ENCODE data around the gene TPPP. TPM values are rescaled to one million over a fixed set of nuclear protein-coding genes. Genes with fewer than 3 reads are reported as not detected.
"Not testable (repeated sequence)": the region's sequence is repeated elsewhere in the genome, so short reads cannot be mapped to it uniquely, and the experiment has no call there.

The TPPP gene
- total RNA-seq, 1 donor from 2014 or later = not detected

GRCh38 chr5:634191-634590, 59.0 kb downstream of the TPPP start:
- H3K27ac Mint-ChIP-seq = no peak overlapping the region
- intact Hi-C loops (cut with micrococcal nuclease) = no loop called here
- DNase-seq = no peak
- peaks cover 29% of the 10 kb centered on the region for H3K36me3 Mint-ChIP-seq (ENCODE audit: low read depth)
- no peak overlapping the region for H3K4me3 Mint-ChIP-seq
- H3K4me1 Mint-ChIP-seq = no peaks in the 10 kb centered on the region
- H3K9me3 Mint-ChIP-seq = no peaks in the 10 kb centered on the region
- H3K27me3 Mint-ChIP-seq = no peaks in the 10 kb centered on the region

- no peak overlapping the region for H3K27ac Mint-ChIP-seq
- no peak overlapping the region for H3K4me3 Mint-ChIP-seq
- intact Hi-C loops (cut with micrococcal nuclease) = no loop called here
- H3K36me3 Mint-ChIP-seq (ENCODE audit: low read depth) = peaks cover 28% of the 10 kb centered on the region
- H3K4me1 Mint-ChIP-seq = no peaks in the 10 kb centered on the region
- DNase-seq = no peak
- H3K9me3 Mint-ChIP-seq = no peaks in the 10 kb centered on the region
- no peaks in the 10 kb centered on the region for H3K27me3 Mint-ChIP-seq
These were observed 59.6 kb downstream of the TPPP start for GRCh38 chr5:633501-633955.

DNA sequence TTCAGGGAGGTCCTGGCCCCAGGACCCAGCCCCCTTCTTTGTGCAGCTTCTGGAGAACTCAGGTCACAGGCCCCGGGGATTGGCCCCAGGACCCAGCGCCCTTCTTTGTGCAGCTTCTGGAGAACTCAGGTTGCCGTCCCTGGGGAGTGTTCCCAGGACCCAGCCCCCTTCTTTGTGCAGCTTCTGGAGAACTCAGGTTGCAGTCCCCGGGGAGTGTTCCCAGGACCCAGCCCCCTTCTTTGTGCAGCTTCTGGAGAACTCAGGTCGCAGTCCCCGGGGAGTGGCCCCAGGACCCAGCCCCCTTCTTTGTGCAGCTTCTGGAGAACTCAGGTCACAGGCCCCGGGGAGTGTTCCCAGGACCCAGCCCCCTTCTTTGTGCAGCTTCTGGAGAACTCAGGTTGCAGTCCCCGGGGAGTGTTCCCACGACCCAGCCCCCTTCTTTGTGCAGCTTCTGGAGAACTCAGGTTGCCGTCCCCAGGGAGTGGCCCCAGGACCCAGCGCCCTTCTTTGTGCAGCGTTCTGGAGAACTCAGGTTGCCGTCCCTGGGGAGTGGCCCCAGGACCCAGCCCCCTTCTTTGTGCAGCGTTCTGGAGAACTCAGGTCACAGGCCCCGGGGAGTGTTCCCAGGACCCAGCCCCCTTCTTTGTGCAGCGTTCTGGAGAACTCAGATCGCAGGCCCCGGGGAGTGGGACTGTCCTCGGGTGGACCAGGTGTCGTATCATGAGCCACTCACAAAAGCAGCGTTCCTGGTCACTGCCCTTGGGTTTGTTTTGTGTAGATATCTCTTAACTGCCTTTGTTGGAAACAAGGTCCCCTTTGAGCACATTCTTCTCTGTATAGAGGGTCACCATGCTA, 64.6 kb downstream of the TPPP start:
- H3K36me3 Mint-ChIP-seq (ENCODE audit: low read depth); DNase-seq; H3K9me3 Mint-ChIP-seq; H3K4me3 Mint-ChIP-seq; intact Hi-C loops (cut with micrococcal nuclease); H3K27me3 Mint-ChIP-seq; H3K27ac Mint-ChIP-seq; H3K4me1 Mint-ChIP-seq: not testable (repeated sequence)

DNA sequence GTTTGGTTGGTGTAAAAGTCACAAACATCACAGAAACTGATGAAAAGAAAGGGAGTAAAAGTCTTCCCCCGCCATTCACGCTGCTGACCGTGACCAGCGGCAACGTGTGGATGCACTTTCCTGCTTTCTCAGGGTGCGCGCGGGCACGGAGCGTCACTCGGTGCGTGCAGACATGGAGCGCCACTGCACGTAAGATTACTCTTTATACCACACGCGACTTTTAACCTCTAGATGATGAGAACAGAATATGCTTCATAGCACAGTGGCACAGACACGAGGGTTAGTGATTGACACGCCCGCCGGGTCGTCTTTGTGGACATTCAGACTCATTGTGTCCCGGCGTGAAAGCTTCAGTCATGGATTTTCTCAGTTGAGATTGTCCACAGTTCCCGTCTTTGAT, 65.3 kb downstream of the TPPP start:
- Mint-ChIP-seq H3K27me3 (no peaks in the 10 kb centered on the region), H3K4me1 (no peaks in the 10 kb centered on the region), H3K27ac (no peak overlapping the region), H3K9me3 (no peaks in the 10 kb centered on the region), H3K4me3 (no peak overlapping the region), H3K36me3 (ENCODE audit: low read depth) (peaks cover 9% of the 10 kb centered on the region)
- intact Hi-C loops (cut with micrococcal nuclease) = no loop called here
- no peak for DNase-seq

- DNase-seq = no peak
- intact Hi-C loops (cut with micrococcal nuclease) = no loop called here
- Mint-ChIP-seq H3K36me3 (ENCODE audit: low read depth) (peaks cover 9% of the 10 kb centered on the region), H3K4me1 (no peaks in the 10 kb centered on the region), H3K27ac (no peak overlapping the region), H3K4me3 (no peak overlapping the region), H3K9me3 (no peaks in the 10 kb centered on the region), H3K27me3 (no peaks in the 10 kb centered on the region)
These were observed 66.3 kb downstream of the TPPP start for GRCh38 chr5:626850-627249.

DNA sequence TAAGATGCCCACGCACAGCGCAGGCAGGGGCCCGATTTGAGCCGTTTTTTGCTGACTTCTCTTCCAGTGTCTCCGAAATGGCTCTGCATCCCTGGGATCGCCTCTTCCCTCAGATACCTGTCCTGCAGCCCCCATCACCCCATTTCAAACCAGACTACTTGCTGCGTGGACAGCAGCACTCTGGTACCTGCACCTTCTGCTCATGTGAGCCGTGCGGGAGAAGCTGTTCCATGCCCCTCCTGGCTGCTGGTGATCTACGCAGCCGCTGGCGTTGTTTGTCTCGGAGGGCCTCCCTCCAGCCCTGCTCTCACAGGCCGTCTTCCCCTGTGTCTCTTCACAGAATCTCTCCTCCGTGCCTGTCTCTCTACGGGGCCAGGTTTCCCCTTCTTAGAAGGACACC, 67.6 kb downstream of the TPPP start:
- no peak overlapping the region for H3K27ac Mint-ChIP-seq
- intact Hi-C loops (cut with micrococcal nuclease) = no loop called here
- no peak for DNase-seq
- no peaks in the 10 kb centered on the region for H3K27me3 Mint-ChIP-seq
- H3K9me3 Mint-ChIP-seq = no peaks in the 10 kb centered on the region
- no peak overlapping the region for H3K4me3 Mint-ChIP-seq
- no peaks in the 10 kb centered on the region for H3K4me1 Mint-ChIP-seq
- H3K36me3 Mint-ChIP-seq (ENCODE audit: low read depth) = peaks cover 9% of the 10 kb centered on the region

DNA sequence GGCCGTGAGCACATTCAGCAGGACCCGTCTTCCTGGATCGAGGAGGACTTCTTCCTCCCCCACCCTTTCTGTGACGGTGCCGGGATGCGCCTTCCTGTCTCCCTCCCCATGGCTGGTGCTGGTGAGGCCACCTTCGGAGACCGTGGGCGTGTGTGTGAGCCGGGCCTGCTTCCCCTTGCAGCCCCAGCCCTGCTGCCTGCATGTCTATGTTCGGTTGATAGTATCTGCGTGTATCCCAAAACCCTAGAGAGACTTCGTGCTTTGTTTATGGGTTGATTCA, 68.3 kb downstream of the TPPP start:
- DNase-seq = no peak
- intact Hi-C loops (cut with micrococcal nuclease) = no loop called here
- Mint-ChIP-seq H3K27me3 (no peaks in the 10 kb centered on the region), H3K9me3 (no peaks in the 10 kb centered on the region), H3K27ac (no peak overlapping the region), H3K36me3 (ENCODE audit: low read depth) (peaks cover 13% of the 10 kb centered on the region), H3K4me1 (no peaks in the 10 kb centered on the region), H3K4me3 (no peak overlapping the region)

- Mint-ChIP-seq H3K4me3 (no peak overlapping the region), H3K27me3 (no peaks in the 10 kb centered on the region)
These were observed 68.8 kb downstream of the TPPP start for GRCh38 chr5:624118-624950.

GRCh38 chr5:623531-623930, 69.6 kb downstream of the TPPP start:
- no peak overlapping the region for H3K4me3 Mint-ChIP-seq
- no peaks in the 10 kb centered on the region for H3K9me3 Mint-ChIP-seq
- H3K36me3 Mint-ChIP-seq (ENCODE audit: low read depth) = peaks cover 18% of the 10 kb centered on the region
- no peak for DNase-seq
- no peak overlapping the region for H3K27ac Mint-ChIP-seq
- no peaks in the 10 kb centered on the region for H3K27me3 Mint-ChIP-seq
- no peaks in the 10 kb centered on the region for H3K4me1 Mint-ChIP-seq
- intact Hi-C loops (cut with micrococcal nuclease) = no loop called here

More at GRCh38 chr5:624118-624950, 68.8 kb downstream of the TPPP start:
- H3K9me3 Mint-ChIP-seq = no peaks in the 10 kb centered on the region
- no peak for DNase-seq
- peaks cover 17% of the 10 kb centered on the region for H3K36me3 Mint-ChIP-seq (ENCODE audit: low read depth)
- H3K4me1 Mint-ChIP-seq = no peaks in the 10 kb centered on the region
- intact Hi-C loops (cut with micrococcal nuclease) = no loop called here
- H3K27ac Mint-ChIP-seq = no peak overlapping the region

DNA sequence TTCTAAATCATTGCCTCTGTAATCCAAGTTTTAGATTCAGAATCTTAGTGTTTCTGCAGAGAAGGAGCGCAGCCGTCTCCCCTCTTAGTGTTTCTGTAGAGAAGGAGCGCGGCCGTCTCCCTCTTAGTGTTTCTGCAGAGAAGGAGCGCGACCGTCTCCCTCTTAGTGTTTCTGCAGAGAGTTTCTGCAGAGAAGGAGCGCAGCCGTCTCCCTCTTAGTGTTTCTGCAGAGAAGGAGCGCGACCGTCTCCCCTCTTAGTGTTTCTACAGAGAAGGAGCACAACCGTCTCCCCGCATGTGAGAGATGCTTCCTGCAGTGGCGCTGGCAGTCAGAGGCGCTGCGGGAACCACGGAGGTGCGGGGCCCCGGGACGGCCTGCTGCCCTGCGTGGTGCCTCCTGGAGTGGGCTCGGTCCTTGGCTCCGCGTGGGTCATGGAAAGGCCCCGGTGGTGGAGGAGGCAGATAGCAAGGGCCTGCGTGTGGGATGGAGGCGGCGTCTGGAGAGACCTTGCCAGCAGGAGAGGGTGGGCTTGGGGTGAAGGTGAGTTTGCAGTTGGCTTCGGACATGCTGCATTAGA, 70.1 kb downstream of the TPPP start:
- no peak for DNase-seq
- intact Hi-C loops (cut with micrococcal nuclease) = no loop called here
- Mint-ChIP-seq H3K4me3 (no peak overlapping the region), H3K4me1 (no peaks in the 10 kb centered on the region), H3K36me3 (ENCODE audit: low read depth) (peaks cover 23% of the 10 kb centered on the region), H3K27me3 (no peaks in the 10 kb centered on the region), H3K9me3 (no peaks in the 10 kb centered on the region), H3K27ac (no peak overlapping the region)

- H3K4me1 Mint-ChIP-seq = no peaks in the 10 kb centered on the region
- H3K36me3 Mint-ChIP-seq (ENCODE audit: low read depth) = peaks cover 20% of the 10 kb centered on the region
- H3K4me3 Mint-ChIP-seq = no peak overlapping the region
- DNase-seq = no peak
- H3K27ac Mint-ChIP-seq = peak overlapping the region; percentile 6
- no peaks in the 10 kb centered on the region for H3K27me3 Mint-ChIP-seq
- no peaks in the 10 kb centered on the region for H3K9me3 Mint-ChIP-seq
- intact Hi-C loops (cut with micrococcal nuclease) = no loop called here
These were observed 70.8 kb downstream of the TPPP start for GRCh38 chr5:622359-622758.

DNA sequence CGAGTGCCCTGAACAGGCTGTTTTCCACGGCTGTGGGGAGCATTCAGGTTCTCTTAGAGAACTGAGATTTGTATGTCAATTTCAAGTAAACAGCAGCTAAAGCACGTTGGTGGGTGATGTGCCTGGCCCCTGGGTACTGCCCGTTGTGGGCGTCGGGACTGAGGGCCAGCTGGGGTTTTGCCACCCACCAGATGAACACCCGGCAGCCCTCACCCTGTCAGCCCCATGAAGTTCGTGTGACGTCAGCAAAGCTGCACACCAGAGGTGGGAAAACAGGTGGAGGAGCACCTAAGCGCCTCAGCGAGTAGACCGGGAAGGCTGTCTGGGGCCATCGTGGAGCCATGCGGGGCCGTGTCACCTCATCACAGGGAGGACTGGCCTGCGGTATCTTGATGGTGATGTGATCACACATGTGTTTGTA, 71.8 kb downstream of the TPPP start:
- H3K27ac Mint-ChIP-seq = no peak overlapping the region
- intact Hi-C loops (cut with micrococcal nuclease) = no loop called here
- no peak overlapping the region for H3K4me3 Mint-ChIP-seq
- DNase-seq = no peak
- no peaks in the 10 kb centered on the region for H3K9me3 Mint-ChIP-seq
- no peaks in the 10 kb centered on the region for H3K27me3 Mint-ChIP-seq
- H3K36me3 Mint-ChIP-seq (ENCODE audit: low read depth) = peaks cover 24% of the 10 kb centered on the region
- peaks cover 3% of the 10 kb centered on the region for H3K4me1 Mint-ChIP-seq

DNA sequence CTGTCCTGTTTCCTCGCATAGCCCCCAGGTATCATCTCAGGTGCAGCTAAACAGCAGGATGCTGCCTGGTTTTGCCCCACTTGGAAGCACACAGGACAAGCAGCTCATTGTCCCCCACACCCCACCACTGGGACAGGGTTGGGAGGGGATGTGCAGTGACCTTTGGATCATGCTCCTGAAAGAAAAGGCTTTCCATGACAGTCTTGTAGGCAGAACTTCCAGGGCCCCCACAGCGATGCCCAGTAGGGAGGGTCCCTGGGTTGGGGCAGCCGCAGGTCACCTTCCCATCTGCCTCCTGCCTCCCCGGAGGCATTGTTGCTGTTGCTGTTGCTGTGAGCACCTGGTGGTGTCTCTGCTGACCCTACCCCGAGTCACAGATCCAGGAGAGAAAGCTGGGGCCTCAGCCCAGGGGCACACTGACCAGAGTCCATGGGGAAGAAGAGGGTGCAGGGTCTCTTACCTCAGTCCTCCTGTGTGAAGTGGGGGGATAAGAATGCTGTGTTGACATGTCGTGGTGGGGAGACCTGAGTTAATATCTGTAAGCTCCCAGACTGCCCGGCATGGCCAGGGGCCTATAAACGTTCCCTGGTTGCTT, 72.5 kb downstream of the TPPP start:
- Mint-ChIP-seq H3K4me3 (no peak overlapping the region), H3K27ac (no peak overlapping the region), H3K9me3 (no peaks in the 10 kb centered on the region), H3K27me3 (no peaks in the 10 kb centered on the region), H3K4me1 (peaks cover 6% of the 10 kb centered on the region), H3K36me3 (ENCODE audit: low read depth) (peaks cover 25% of the 10 kb centered on the region)
- DNase-seq = no peak
- intact Hi-C loops (cut with micrococcal nuclease) = no loop called here

- intact Hi-C loops (cut with micrococcal nuclease) = no loop called here
- Mint-ChIP-seq H3K27me3 (no peaks in the 10 kb centered on the region), H3K4me3 (no peak overlapping the region), H3K9me3 (no peaks in the 10 kb centered on the region), H3K27ac (no peak overlapping the region), H3K4me1 (peaks cover 11% of the 10 kb centered on the region), H3K36me3 (ENCODE audit: low read depth) (peaks cover 29% of the 10 kb centered on the region)
- no peak for DNase-seq
These were observed 73.0 kb downstream of the TPPP start for GRCh38 chr5:620152-620551.
